HG02884 (cell line): ENCODE results near the gene HYLS1.

ENCODE experiments used
- ATAC-seq: cut with Tn5 transposase; IDR thresholded peaks from one replicate; pipeline ENCODE4 v1.9.1; 2021; ENCODE audit warnings: mild to moderate bottlenecking, moderate library complexity; ENCODE audit not compliant: unreplicated experiment

HYLS1 gene

GRCh38 chr11:125948278-125949051 lies 61.0 kb downstream of the HYLS1 start:
- no peak for ATAC-seq

GRCh38 chr11:125949271-125950177 lies 62.1 kb downstream of the HYLS1 start:
- no peak for ATAC-seq

- ATAC-seq, result no peak
Observed at GRCh38 chr11:125950178-125950490, 62.7 kb downstream of the HYLS1 start.
